ENCODE data around the gene PCDH8. TPM values are rescaled to one million over a fixed set of nuclear protein-coding genes. Genes with fewer than 3 reads are reported as not detected.

PCDH8 gene
- total and polyA plus RNA-seq, 2 experiments from 2014 or later: 0.36 to 1.7 TPM

DNA sequence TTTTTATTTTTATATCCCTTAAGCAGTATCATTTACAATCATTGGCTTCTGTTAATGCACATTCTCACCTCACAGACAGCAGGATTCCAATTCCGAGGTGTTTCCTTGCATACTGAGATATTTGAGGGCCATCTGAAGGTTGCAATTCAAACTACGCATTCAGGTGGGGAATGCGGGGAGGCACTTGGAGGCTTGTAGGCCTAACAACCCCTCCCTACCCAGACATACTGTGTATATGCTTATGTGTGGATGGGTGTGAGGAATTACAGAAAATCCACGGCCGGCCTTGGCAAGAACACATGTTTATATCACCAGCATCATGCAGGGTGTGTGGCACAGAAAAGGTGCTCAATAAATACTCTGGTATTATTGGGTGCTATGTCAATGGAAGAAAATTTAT, 43.3 kb upstream of the PCDH8 start:
- Mint-ChIP-seq H3K4me1 (peaks cover 37% of the 10 kb centered on the region), H3K9me3 (no peaks in the 10 kb centered on the region), H3K4me3 (no peak overlapping the region), H3K27ac (no peak overlapping the region), H3K36me3 (ENCODE audit: low read depth) (no peaks in the 10 kb centered on the region), H3K27me3 (ENCODE audit: insufficient read depth, low read depth, poor library complexity) (peaks cover 3% of the 10 kb centered on the region)
- Histone ChIP-seq H4K20me1 (replicated peaks; ENCODE audit: insufficient read depth) (no peaks in the 10 kb centered on the region), H3K79me2 (replicated peaks; ENCODE audit: insufficient read depth) (no peaks in the 10 kb centered on the region), H3K4me2 (no peak overlapping the region; the same call in 1 of the 2 replicates), H3K9me2 (ENCODE audit: insufficient read depth) (peaks cover 10% of the 10 kb centered on the region), H2AFZ (0 out of 2 replicates have a peak overlapping the region, but pooled peaks have one; percentile 14), H3K27me3 (ENCODE audit: insufficient read depth) (no peaks in the 10 kb centered on the region), H3F3A (replicated peaks; ENCODE audit: low read depth) (no peaks in the 10 kb centered on the region), H3K27ac (ENCODE audit: low read depth) (no peak overlapping the region), H3K36me3 (ENCODE audit: insufficient read depth) (no peaks in the 10 kb centered on the region), H3K4me1 (ENCODE audit: insufficient read depth) (peaks cover 30% of the 10 kb centered on the region), H3K4me3 (no peak overlapping the region)
- ATAC-seq: peak; percentile 61
- DNase-seq (ENCODE audit: low spot score): no peak
- TF ChIP-seq POLR2AphosphoS5 (IDR thresholded peaks at IDR 0.05; ENCODE audit: low read depth): no peak
- no peak for TF ChIP-seq EZH2 (IDR thresholded peaks at IDR 0.05; ENCODE audit: low read depth, unreplicated experiment)
- TF ChIP-seq, protein P1, sequence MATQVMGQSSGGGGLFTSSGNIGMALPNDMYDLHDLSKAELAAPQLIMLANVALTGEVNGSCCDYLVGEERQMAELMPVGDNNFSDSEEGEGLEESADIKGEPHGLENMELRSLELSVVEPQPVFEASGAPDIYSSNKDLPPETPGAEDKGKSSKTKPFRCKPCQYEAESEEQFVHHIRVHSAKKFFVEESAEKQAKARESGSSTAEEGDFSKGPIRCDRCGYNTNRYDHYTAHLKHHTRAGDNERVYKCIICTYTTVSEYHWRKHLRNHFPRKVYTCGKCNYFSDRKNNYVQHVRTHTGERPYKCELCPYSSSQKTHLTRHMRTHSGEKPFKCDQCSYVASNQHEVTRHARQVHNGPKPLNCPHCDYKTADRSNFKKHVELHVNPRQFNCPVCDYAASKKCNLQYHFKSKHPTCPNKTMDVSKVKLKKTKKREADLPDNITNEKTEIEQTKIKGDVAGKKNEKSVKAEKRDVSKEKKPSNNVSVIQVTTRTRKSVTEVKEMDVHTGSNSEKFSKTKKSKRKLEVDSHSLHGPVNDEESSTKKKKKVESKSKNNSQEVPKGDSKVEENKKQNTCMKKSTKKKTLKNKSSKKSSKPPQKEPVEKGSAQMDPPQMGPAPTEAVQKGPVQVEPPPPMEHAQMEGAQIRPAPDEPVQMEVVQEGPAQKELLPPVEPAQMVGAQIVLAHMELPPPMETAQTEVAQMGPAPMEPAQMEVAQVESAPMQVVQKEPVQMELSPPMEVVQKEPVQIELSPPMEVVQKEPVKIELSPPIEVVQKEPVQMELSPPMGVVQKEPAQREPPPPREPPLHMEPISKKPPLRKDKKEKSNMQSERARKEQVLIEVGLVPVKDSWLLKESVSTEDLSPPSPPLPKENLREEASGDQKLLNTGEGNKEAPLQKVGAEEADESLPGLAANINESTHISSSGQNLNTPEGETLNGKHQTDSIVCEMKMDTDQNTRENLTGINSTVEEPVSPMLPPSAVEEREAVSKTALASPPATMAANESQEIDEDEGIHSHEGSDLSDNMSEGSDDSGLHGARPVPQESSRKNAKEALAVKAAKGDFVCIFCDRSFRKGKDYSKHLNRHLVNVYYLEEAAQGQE (IDR thresholded peaks at IDR 0.05; ENCODE audit: unreplicated experiment): no peak

DNA sequence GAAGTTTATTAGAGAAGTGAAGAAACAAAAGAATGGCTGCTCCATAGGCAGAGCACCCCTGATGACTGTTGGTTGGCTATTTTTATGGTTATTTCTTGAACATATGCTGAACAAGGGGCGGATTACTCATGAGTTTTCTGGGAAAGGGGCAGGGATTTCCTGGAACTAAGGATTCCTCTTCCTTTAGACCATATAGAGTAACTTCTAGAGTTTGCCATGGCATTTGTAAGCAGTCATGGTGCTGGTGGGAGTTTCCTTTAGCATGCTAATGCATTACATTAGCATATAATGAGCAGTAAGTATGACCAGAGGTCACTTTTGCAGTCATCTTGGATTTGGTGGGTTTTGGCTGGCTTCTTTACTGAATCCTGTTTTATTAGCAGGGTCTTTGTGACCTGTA, 38.7 kb upstream of the PCDH8 start:
- Mint-ChIP-seq H3K36me3 (ENCODE audit: low read depth) (no peaks in the 10 kb centered on the region), H3K4me3 (no peak overlapping the region), H3K27ac (no peak overlapping the region), H3K9me3 (peaks cover 2% of the 10 kb centered on the region; the same call in 1 of the 3 replicates), H3K4me1 (peaks cover 45% of the 10 kb centered on the region), H3K27me3 (ENCODE audit: insufficient read depth, low read depth, poor library complexity) (peaks cover 7% of the 10 kb centered on the region)
- ATAC-seq (no peak; the same call in 1 of the 3 replicates), DNase-seq (ENCODE audit: low spot score) (no peak)
- no peak overlapping the region for H2AFZ ChIP-seq
- no peaks in the 10 kb centered on the region for H3K79me2 ChIP-seq (replicated peaks; ENCODE audit: insufficient read depth)
- H3F3A ChIP-seq (replicated peaks; ENCODE audit: low read depth): no peaks in the 10 kb centered on the region
- H3K4me3 ChIP-seq: no peak overlapping the region
- no peak overlapping the region for H3K27ac ChIP-seq (ENCODE audit: low read depth)
- no peaks in the 10 kb centered on the region for H4K20me1 ChIP-seq (replicated peaks; ENCODE audit: insufficient read depth)
- H3K4me2 ChIP-seq: peak overlapping the region; percentile 38; the same call in 1 of the 2 replicates
- peaks cover 16% of the 10 kb centered on the region for H3K9me2 ChIP-seq (ENCODE audit: insufficient read depth)
- peaks cover 46% of the 10 kb centered on the region for H3K4me1 ChIP-seq (ENCODE audit: insufficient read depth)
- H3K36me3 ChIP-seq (ENCODE audit: insufficient read depth): no peaks in the 10 kb centered on the region
- peaks cover 13% of the 10 kb centered on the region for H3K27me3 ChIP-seq (ENCODE audit: insufficient read depth)
- TF ChIP-seq, protein P2, sequence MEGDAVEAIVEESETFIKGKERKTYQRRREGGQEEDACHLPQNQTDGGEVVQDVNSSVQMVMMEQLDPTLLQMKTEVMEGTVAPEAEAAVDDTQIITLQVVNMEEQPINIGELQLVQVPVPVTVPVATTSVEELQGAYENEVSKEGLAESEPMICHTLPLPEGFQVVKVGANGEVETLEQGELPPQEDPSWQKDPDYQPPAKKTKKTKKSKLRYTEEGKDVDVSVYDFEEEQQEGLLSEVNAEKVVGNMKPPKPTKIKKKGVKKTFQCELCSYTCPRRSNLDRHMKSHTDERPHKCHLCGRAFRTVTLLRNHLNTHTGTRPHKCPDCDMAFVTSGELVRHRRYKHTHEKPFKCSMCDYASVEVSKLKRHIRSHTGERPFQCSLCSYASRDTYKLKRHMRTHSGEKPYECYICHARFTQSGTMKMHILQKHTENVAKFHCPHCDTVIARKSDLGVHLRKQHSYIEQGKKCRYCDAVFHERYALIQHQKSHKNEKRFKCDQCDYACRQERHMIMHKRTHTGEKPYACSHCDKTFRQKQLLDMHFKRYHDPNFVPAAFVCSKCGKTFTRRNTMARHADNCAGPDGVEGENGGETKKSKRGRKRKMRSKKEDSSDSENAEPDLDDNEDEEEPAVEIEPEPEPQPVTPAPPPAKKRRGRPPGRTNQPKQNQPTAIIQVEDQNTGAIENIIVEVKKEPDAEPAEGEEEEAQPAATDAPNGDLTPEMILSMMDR (conservative IDR thresholded peaks at IDR 0.05; ENCODE audit: low read depth in 2 of 2): no peak
- TF ChIP-seq, protein P3, sequence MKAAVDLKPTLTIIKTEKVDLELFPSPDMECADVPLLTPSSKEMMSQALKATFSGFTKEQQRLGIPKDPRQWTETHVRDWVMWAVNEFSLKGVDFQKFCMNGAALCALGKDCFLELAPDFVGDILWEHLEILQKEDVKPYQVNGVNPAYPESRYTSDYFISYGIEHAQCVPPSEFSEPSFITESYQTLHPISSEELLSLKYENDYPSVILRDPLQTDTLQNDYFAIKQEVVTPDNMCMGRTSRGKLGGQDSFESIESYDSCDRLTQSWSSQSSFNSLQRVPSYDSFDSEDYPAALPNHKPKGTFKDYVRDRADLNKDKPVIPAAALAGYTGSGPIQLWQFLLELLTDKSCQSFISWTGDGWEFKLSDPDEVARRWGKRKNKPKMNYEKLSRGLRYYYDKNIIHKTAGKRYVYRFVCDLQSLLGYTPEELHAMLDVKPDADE (IDR thresholded peaks at IDR 0.05): no peak
- no peak for TF ChIP-seq ZNF331 (CRISPR knock-in tag; IDR thresholded peaks at IDR 0.05; ENCODE audit: low read depth)
- TF ChIP-seq, protein P4, sequence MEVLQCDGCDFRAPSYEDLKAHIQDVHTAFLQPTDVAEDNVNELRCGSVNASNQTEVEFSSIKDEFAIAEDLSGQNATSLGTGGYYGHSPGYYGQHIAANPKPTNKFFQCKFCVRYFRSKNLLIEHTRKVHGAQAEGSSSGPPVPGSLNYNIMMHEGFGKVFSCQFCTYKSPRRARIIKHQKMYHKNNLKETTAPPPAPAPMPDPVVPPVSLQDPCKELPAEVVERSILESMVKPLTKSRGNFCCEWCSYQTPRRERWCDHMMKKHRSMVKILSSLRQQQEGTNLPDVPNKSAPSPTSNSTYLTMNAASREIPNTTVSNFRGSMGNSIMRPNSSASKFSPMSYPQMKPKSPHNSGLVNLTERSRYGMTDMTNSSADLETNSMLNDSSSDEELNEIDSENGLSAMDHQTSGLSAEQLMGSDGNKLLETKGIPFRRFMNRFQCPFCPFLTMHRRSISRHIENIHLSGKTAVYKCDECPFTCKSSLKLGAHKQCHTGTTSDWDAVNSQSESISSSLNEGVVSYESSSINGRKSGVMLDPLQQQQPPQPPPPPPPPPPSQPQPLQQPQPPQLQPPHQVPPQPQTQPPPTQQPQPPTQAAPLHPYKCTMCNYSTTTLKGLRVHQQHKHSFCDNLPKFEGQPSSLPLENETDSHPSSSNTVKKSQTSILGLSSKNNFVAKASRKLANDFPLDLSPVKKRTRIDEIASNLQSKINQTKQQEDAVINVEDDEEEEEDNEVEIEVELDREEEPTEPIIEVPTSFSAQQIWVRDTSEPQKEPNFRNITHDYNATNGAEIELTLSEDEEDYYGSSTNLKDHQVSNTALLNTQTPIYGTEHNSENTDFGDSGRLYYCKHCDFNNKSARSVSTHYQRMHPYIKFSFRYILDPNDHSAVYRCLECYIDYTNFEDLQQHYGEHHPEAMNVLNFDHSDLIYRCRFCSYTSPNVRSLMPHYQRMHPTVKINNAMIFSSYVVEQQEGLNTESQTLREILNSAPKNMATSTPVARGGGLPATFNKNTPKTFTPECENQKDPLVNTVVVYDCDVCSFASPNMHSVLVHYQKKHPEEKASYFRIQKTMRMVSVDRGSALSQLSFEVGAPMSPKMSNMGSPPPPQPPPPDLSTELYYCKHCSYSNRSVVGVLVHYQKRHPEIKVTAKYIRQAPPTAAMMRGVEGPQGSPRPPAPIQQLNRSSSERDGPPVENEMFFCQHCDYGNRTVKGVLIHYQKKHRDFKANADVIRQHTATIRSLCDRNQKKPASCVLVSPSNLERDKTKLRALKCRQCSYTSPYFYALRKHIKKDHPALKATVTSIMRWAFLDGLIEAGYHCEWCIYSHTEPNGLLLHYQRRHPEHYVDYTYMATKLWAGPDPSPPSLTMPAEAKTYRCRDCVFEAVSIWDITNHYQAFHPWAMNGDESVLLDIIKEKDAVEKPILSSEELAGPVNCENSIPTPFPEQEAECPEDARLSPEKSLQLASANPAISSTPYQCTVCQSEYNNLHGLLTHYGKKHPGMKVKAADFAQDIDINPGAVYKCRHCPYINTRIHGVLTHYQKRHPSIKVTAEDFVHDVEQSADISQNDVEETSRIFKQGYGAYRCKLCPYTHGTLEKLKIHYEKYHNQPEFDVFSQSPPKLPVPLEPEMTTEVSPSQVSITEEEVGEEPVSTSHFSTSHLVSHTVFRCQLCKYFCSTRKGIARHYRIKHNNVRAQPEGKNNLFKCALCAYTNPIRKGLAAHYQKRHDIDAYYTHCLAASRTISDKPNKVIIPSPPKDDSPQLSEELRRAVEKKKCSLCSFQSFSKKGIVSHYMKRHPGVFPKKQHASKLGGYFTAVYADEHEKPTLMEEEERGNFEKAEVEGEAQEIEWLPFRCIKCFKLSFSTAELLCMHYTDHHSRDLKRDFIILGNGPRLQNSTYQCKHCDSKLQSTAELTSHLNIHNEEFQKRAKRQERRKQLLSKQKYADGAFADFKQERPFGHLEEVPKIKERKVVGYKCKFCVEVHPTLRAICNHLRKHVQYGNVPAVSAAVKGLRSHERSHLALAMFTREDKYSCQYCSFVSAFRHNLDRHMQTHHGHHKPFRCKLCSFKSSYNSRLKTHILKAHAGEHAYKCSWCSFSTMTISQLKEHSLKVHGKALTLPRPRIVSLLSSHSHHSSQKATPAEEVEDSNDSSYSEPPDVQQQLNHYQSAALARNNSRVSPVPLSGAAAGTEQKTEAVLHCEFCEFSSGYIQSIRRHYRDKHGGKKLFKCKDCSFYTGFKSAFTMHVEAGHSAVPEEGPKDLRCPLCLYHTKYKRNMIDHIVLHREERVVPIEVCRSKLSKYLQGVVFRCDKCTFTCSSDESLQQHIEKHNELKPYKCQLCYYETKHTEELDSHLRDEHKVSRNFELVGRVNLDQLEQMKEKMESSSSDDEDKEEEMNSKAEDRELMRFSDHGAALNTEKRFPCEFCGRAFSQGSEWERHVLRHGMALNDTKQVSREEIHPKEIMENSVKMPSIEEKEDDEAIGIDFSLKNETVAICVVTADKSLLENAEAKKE (CRISPR knock-in tag; IDR thresholded peaks at IDR 0.05): no peak
- no peak for TF ChIP-seq EZH2 (IDR thresholded peaks at IDR 0.05; ENCODE audit: low read depth, unreplicated experiment)
- no peak for TF ChIP-seq POLR2AphosphoS5 (IDR thresholded peaks at IDR 0.05; ENCODE audit: low read depth)
